ENCODE data around the gene FAM110D. TPM values are rescaled to one million over a fixed set of nuclear protein-coding genes. Genes with fewer than 3 reads are reported as not detected.

FAM110D gene
- polyA plus RNA-seq, 1 of the 3 experiments (the other 2 are of a cell fraction): 0.64 TPM

DNA sequence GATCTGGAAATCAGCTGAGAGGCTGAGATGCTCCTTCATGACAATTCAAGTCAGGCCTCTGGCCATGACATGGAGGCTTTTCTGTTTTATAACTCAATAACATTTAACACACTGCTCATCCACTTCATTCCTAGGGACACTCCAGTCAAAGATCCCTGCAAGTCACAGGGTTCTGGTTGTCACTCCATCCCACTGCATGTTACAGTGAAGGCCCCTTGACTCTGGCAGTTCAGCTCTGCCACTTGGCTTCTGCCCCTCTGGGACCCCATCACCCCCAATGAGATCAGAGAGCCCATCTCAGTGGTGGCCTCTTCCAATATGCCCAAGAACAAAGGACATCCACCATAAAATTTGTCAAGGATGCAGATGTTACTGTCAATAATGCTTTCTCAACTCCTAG, 10.0 kb upstream of the FAM110D start:
- ChIA-PET CTCF (interaction anchor here (1.4 to 9.3 kb wide), 2 partner anchors 11 to 44 kb away, joined by 4 to 131 read pairs; partner anchors contain the start of gene FAM110D), POLR2A (no interaction called here)
- Histone ChIP-seq H3K27me3 (ENCODE audit: insufficient read depth) (peaks cover 14% of the 10 kb centered on the region; the same call in 1 of the 2 replicates), H3K4me1 (ENCODE audit: control insufficient read depth in 1 of 2, insufficient read depth in 2 of 2, low read depth in 1 of 2, low read length in 1 of 2) (no peaks in the 10 kb centered on the region), H3K9me3 (no peaks in the 10 kb centered on the region), H3K36me3 (replicated peaks in 1 of 2; ENCODE audit: control insufficient read depth in 1 of 2, insufficient read depth in 2 of 2, low read length in 1 of 2) (no peaks in the 10 kb centered on the region), H3K9me2 (no peaks in the 10 kb centered on the region), H3K27ac (ENCODE audit: low read depth in 2 of 2, low read length in 1 of 2) (no peak overlapping the region), H2AFZ (ENCODE audit: low read depth) (no peak overlapping the region), H3K4me2 (no peak overlapping the region), H3K79me2 (ENCODE audit: insufficient read depth) (no peaks in the 10 kb centered on the region), H3F3A (replicated peaks; ENCODE audit: insufficient read depth) (no peaks in the 10 kb centered on the region), H3K4me3 (ENCODE audit: low read depth in 2 of 2, low read length in 1 of 2) (no peak overlapping the region), H4K20me1 (ENCODE audit: insufficient read depth) (no peaks in the 10 kb centered on the region), H3K9ac (no peak overlapping the region)
- TF ChIP-seq GATA2 (CRISPR knock-in tag; IDR thresholded peaks at IDR 0.05) (no peak), MEF2A (IDR thresholded peaks at IDR 0.05; ENCODE audit: borderline replicate concordance, low read depth) (no peak)
- DNase-seq: no peak

GRCh38 chr1:26153966-26154532, 4.8 kb upstream of the FAM110D start:
- Histone ChIP-seq H3K27ac (ENCODE audit: low read depth in 2 of 2, low read length in 1 of 2) (no peak overlapping the region), H2AFZ (ENCODE audit: low read depth) (no peak overlapping the region), H3K9me3 (no peaks in the 10 kb centered on the region), H3K4me2 (no peak overlapping the region), H3F3A (replicated peaks; ENCODE audit: insufficient read depth) (no peaks in the 10 kb centered on the region), H3K36me3 (replicated peaks in 1 of 2; ENCODE audit: control insufficient read depth in 1 of 2, insufficient read depth in 2 of 2, low read length in 1 of 2) (no peaks in the 10 kb centered on the region), H3K4me3 (ENCODE audit: low read depth in 2 of 2, low read length in 1 of 2) (no peak overlapping the region), H3K9ac (no peak overlapping the region), H4K20me1 (ENCODE audit: insufficient read depth) (no peaks in the 10 kb centered on the region), H3K27me3 (ENCODE audit: insufficient read depth) (peaks cover 11% of the 10 kb centered on the region; the same call in 1 of the 2 replicates), H3K79me2 (ENCODE audit: insufficient read depth) (no peaks in the 10 kb centered on the region), H3K4me1 (ENCODE audit: control insufficient read depth in 1 of 2, insufficient read depth in 2 of 2, low read depth in 1 of 2, low read length in 1 of 2) (peaks cover 6 to 23% of the 10 kb centered on the region in 2 experiments; a peak in 1 of 4 replicates), H3K9me2 (no peaks in the 10 kb centered on the region)
- ChIA-PET CTCF (interaction anchor here (1.0 to 13.7 kb wide), 4 partner anchors 7 to 118 kb away, joined by 3 to 131 read pairs (median 12); partner anchors contain the start of gene ZNF593), POLR2A (no interaction called here)
- 78% methylated on average over 5 of the region's 5 CpGs for WGBS (ENCODE audit: low lambda C conversion rate)
- no peak for DNase-seq
- no peak for TF ChIP-seq TEAD4 (IDR thresholded peaks at IDR 0.05; ENCODE audit: borderline replicate concordance, insufficient read depth)

GRCh38 chr1:26154750-26155149, 4.1 kb upstream of the FAM110D start:
- H3F3A ChIP-seq (replicated peaks; ENCODE audit: insufficient read depth): no peaks in the 10 kb centered on the region
- no peak for DNase-seq
- H3K79me2 ChIP-seq (ENCODE audit: insufficient read depth): no peaks in the 10 kb centered on the region
- H4K20me1 ChIP-seq (ENCODE audit: insufficient read depth): no peaks in the 10 kb centered on the region
- CTCF ChIA-PET: interaction anchor here (1.2 to 13.7 kb wide), 4 partner anchors 8 to 118 kb away, joined by 4 to 131 read pairs (median 12); no protein-coding TSS in a partner anchor
- H3K27me3 ChIP-seq (ENCODE audit: insufficient read depth): peaks cover 5% of the 10 kb centered on the region; the same call in 1 of the 2 replicates
- WGBS (ENCODE audit: low lambda C conversion rate): 91% methylated on average over 7 of the region's 9 CpGs
- no peaks in the 10 kb centered on the region for H3K36me3 ChIP-seq (replicated peaks in 1 of 2; ENCODE audit: control insufficient read depth in 1 of 2, insufficient read depth in 2 of 2, low read length in 1 of 2)
- no peaks in the 10 kb centered on the region for H3K9me3 ChIP-seq
- no peak overlapping the region for H3K4me3 ChIP-seq (ENCODE audit: low read depth in 2 of 2, low read length in 1 of 2)
- H2AFZ ChIP-seq (ENCODE audit: low read depth): no peak overlapping the region
- no peak overlapping the region for H3K4me2 ChIP-seq
- H3K27ac ChIP-seq (ENCODE audit: low read depth in 2 of 2, low read length in 1 of 2): no peak overlapping the region
- TF ChIP-seq RCOR1 (IDR thresholded peaks at IDR 0.05; ENCODE audit: low read length): no peak
- no peak for TF ChIP-seq SIN3A (IDR thresholded peaks at IDR 0.05; ENCODE audit: borderline replicate concordance, low read depth, low read length)
- no peak for TF ChIP-seq USF1 (IDR thresholded peaks at IDR 0.05; ENCODE audit: borderline replicate concordance, low read depth)
- no peak for TF ChIP-seq ELF1 (IDR thresholded peaks at IDR 0.05)
- no peak for TF ChIP-seq SMC3 (IDR thresholded peaks at IDR 0.05; ENCODE audit: low read depth, low read length)
- TF ChIP-seq MAX (IDR thresholded peaks at IDR 0.05; ENCODE audit: low read depth): no peak
- TF ChIP-seq FOSL2 (IDR thresholded peaks at IDR 0.05; ENCODE audit: borderline replicate concordance, low read depth): no peak
- no peak for TF ChIP-seq RXRA (IDR thresholded peaks at IDR 0.05; ENCODE audit: borderline replicate concordance, low read depth)
- TF ChIP-seq FOXM1 (IDR thresholded peaks at IDR 0.05; ENCODE audit: low read depth): no peak
- no peak for TF ChIP-seq TCF12 (IDR thresholded peaks at IDR 0.05)
- TF ChIP-seq, protein P1, sequence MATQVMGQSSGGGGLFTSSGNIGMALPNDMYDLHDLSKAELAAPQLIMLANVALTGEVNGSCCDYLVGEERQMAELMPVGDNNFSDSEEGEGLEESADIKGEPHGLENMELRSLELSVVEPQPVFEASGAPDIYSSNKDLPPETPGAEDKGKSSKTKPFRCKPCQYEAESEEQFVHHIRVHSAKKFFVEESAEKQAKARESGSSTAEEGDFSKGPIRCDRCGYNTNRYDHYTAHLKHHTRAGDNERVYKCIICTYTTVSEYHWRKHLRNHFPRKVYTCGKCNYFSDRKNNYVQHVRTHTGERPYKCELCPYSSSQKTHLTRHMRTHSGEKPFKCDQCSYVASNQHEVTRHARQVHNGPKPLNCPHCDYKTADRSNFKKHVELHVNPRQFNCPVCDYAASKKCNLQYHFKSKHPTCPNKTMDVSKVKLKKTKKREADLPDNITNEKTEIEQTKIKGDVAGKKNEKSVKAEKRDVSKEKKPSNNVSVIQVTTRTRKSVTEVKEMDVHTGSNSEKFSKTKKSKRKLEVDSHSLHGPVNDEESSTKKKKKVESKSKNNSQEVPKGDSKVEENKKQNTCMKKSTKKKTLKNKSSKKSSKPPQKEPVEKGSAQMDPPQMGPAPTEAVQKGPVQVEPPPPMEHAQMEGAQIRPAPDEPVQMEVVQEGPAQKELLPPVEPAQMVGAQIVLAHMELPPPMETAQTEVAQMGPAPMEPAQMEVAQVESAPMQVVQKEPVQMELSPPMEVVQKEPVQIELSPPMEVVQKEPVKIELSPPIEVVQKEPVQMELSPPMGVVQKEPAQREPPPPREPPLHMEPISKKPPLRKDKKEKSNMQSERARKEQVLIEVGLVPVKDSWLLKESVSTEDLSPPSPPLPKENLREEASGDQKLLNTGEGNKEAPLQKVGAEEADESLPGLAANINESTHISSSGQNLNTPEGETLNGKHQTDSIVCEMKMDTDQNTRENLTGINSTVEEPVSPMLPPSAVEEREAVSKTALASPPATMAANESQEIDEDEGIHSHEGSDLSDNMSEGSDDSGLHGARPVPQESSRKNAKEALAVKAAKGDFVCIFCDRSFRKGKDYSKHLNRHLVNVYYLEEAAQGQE (IDR thresholded peaks at IDR 0.05; ENCODE audit: low read depth, low read length): no peak
- TF ChIP-seq GABPA (IDR thresholded peaks at IDR 0.05; ENCODE audit: low read depth): no peak
- TF ChIP-seq TEAD4 (IDR thresholded peaks at IDR 0.05; ENCODE audit: borderline replicate concordance, insufficient read depth): no peak
- no peak for TF ChIP-seq NRF1 (IDR thresholded peaks at IDR 0.05; ENCODE audit: low read depth, low read length)
- TF ChIP-seq, protein P2, sequence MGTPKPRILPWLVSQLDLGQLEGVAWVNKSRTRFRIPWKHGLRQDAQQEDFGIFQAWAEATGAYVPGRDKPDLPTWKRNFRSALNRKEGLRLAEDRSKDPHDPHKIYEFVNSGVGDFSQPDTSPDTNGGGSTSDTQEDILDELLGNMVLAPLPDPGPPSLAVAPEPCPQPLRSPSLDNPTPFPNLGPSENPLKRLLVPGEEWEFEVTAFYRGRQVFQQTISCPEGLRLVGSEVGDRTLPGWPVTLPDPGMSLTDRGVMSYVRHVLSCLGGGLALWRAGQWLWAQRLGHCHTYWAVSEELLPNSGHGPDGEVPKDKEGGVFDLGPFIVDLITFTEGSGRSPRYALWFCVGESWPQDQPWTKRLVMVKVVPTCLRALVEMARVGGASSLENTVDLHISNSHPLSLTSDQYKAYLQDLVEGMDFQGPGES (IDR thresholded peaks at IDR 0.05; ENCODE audit: low read depth, low read length): no peak
- POLR2A ChIA-PET: no interaction called here
- peaks cover 6 to 30% of the 10 kb centered on the region in 2 experiments; a peak in 1 of 4 replicates for H3K4me1 ChIP-seq (ENCODE audit: control insufficient read depth in 1 of 2, insufficient read depth in 2 of 2, low read depth in 1 of 2, low read length in 1 of 2)
- H3K9ac ChIP-seq: no peak overlapping the region
- no peaks in the 10 kb centered on the region for H3K9me2 ChIP-seq
